NCI-H460 (cell line): ENCODE measurements around the gene CACNG6. TPM values are rescaled to one million over a fixed set of nuclear protein-coding genes. Genes with fewer than 3 reads are reported as not detected.

Experiments
- DNase-seq: peaks from one replicate; pipeline ENCODE4 v3.0.0-alpha.2; 2016; ENCODE audit warnings: low read depth; ENCODE audit errors: extremely low read depth
- total RNA-seq: library from RNA; depleted of rRNA; stranded (reverse); fragments of >200 nt; shearing (Covaris generic); gene quantifications from 2 replicates; pipeline ENCODE4 v1.2.3, GENCODE V29; 2014

Gene CACNG6
- total RNA-seq, 1 experiment from 2014 or later = 4.6 TPM

GRCh38 chr19:53965091-53965490 is 26.3 kb upstream of the CACNG6 start:
- no peak for DNase-seq

GRCh38 chr19:53966931-53967330 is 24.5 kb upstream of the CACNG6 start:
- DNase-seq = no peak

GRCh38 chr19:53969366-53969765 is 22.1 kb upstream of the CACNG6 start:
- no peak for DNase-seq

- no peak for DNase-seq
Measured at GRCh38 chr19:53971673-53972072, 19.8 kb upstream of the CACNG6 start.

- DNase-seq = peak; percentile 78
Measured at GRCh38 chr19:53977429-53977990, 13.9 kb upstream of the CACNG6 start.

- DNase-seq = no peak
Measured at GRCh38 chr19:53977991-53978731, 13.3 kb upstream of the CACNG6 start.

- DNase-seq = no peak
Measured at GRCh38 chr19:53978975-53979801, 12.2 kb upstream of the CACNG6 start.

- peak; percentile 86 for DNase-seq
Measured at GRCh38 chr19:53980539-53981375, 10.7 kb upstream of the CACNG6 start.

GRCh38 chr19:53981376-53981951 is 10.0 kb upstream of the CACNG6 start:
- no peak for DNase-seq

GRCh38 chr19:53982001-53982451 is 9.4 kb upstream of the CACNG6 start:
- DNase-seq = no peak

- DNase-seq = peak; percentile 70
Measured at GRCh38 chr19:53982611-53983010, 8.8 kb upstream of the CACNG6 start.

GRCh38 chr19:53983457-53984289 is 7.8 kb upstream of the CACNG6 start:
- no peak for DNase-seq

GRCh38 chr19:53985863-53986262 is 5.6 kb upstream of the CACNG6 start:
- DNase-seq = no peak

GRCh38 chr19:53988981-53989380 is 2.5 kb upstream of the CACNG6 start:
- DNase-seq = no peak

GRCh38 chr19:53989600-53990533 is 1.6 kb upstream of the CACNG6 start:
- no peak for DNase-seq

- no peak for DNase-seq
Measured at GRCh38 chr19:53992211-53992610, 774 bp downstream of the CACNG6 start.

- DNase-seq = no peak
Measured at GRCh38 chr19:53992815-53993214, 1.4 kb downstream of the CACNG6 start.

- no peak for DNase-seq
Measured at GRCh38 chr19:53993448-53993847, 2.0 kb downstream of the CACNG6 start.
